H4 (cell line): ENCODE results near the gene ETV5. TPM values are rescaled to one million over a fixed set of nuclear protein-coding genes. Genes with fewer than 3 reads are reported as not detected.
"Not testable (repeated sequence)": the region's sequence is repeated elsewhere in the genome, so short reads cannot be mapped to it uniquely, and the experiment has no call there.

Source experiments
- DNase-seq: peaks from one replicate; pipeline ENCODE4 v3.0.0-alpha.2; 2015; ENCODE audit warnings: low spot score
- total RNA-seq: library from RNA; depleted of rRNA; stranded (reverse); fragments of >200 nt; shearing (Covaris generic); gene quantifications from 2 replicates; pipeline ENCODE4 v1.2.3, GENCODE V29; 2014; rRNA removed

The ETV5 gene
- total RNA-seq, 1 experiment from 2014 or later = 73.9 TPM

DNA sequence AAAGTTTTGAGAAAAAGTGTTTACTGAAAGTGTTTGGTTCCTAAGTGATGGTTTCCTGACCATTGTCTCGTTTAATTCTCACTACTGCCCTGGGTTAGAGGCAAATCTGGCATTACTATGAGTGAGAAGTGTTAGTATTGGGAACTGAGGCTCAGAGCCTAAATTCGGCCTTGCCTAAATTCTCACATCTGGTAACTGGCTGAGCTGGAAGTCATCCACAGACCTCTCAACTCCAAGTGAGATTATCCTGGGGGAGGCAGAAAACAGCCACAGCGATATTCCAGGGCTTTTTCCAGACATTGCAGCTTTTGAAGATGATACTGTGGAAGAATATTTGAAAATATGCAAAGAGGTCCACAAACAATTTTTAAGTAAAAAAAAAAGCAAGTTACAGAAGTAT, 86.0 kb downstream of the ETV5 start:
- DNase-seq = no peak

GRCh38 chr3:186021673-186022362, 87.1 kb downstream of the ETV5 start:
- peak; percentile 87 for DNase-seq

DNA sequence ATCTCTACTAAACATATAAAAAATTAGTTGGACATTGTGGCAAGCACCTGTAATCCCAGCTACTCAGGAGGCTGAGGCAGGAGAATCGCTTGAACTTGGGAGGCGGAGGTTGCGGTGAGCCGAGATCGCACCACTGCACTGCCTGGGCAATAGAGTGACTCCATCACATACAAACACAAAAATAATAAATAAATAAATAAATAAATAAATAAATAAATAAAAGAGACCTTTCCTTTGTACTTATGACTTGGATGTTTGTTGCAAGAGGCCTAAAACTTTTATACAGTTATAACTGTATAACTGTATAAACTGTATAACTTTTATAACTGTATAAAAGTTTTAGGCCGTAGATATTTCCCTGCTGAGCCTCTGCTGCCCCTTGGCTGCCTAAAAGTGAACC, 87.6 kb downstream of the ETV5 start:
- not testable (repeated sequence) for DNase-seq

DNA sequence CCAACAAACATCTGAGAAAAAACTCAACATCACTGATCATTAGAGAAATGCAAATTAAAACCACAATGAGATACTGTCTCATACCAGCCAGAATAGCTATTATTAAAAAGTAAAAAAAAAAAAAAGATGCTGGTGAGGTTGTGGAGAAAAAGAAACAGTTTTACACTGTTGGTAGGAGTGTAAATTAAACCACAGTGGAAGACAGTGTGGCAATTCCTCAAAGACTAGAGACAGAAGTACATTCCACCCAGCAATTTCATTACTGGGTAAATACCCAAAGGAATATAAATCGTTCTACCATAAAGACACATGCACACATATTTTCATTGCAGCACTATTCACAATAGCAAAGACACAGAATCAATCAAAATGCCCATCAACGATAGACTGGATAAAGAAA, 89.6 kb downstream of the ETV5 start:
- DNase-seq = not testable (repeated sequence)

DNA sequence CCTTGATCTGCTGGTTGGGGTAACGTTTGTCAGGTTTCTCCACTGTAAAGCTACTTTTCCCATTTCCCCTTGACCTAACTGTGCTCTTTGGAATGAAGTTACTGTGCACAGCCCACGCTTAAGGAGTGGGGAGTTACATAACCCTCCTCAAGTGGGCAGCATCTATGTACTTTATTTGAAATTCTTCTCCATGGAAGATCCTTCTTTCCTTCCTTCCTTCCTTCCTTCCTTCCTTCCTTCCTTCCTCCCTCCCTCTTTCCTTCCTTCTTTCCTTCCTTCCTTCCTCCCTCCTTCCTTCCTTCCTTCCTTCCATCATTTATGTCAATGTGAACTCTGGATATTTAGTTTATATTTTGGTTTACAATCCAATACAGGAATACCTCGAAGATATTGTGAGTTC, 94.0 kb downstream of the ETV5 start:
- no peak for DNase-seq

GRCh38 chr3:186013312-186013711, 95.6 kb downstream of the ETV5 start:
- DNase-seq = no peak

- DNase-seq = no peak
Observed at GRCh38 chr3:186012137-186012536, 96.8 kb downstream of the ETV5 start.

- no peak for DNase-seq
Observed at GRCh38 chr3:186004671-186005070, 104.2 kb downstream of the ETV5 start.

GRCh38 chr3:186004209-186004608, 104.7 kb downstream of the ETV5 start:
- DNase-seq = no peak

DNA sequence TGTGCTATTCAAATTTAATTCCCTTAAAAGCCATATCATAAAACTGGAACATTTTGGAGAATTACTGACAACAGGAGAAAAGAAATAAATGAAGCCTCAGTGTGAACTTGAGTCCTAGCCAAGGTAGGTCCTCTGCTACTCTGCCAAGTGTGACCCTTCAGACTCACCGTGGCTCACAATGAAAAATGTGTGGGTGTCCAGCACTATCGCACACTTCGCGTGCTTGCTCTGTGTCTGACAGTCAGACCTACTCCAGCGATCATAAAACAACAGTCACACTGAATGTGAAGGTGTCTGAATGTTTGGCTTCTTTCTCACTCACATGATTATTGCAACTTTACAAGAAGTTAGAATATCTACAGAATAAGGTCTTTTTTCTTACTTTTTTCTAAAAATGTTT, 105.3 kb downstream of the ETV5 start:
- no peak for DNase-seq

GRCh38 chr3:186002884-186003472, 105.9 kb downstream of the ETV5 start:
- peak; percentile 58 for DNase-seq

GRCh38 chr3:186001842-186002241, 107.0 kb downstream of the ETV5 start:
- DNase-seq = no peak

GRCh38 chr3:185999221-185999620, 109.7 kb downstream of the ETV5 start:
- DNase-seq = no peak

GRCh38 chr3:185998136-185998535, 110.8 kb downstream of the ETV5 start:
- DNase-seq = no peak

DNA sequence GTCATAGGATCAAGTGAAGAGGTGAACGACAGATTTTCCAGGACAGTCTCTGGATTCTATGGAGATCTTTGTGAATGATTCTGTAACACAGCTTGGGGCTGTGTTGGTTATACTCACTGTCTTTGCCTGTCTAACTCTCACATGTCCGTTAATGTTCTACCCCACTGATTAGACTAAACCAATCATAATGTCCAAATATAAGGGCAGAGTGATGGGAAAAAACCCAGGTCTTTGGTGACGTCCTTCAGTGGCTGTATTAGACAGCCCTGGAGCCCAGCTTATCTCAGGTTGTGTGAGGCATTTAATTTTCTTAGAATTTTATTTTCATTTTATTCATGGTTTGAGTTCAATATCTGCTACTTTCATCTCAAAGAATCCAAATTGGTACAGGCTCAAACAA, 111.8 kb downstream of the ETV5 start:
- no peak for DNase-seq

Other genes with a start within 250 kb of the ETV5 start
- 336 and 367 TPM in 2 replicates for gene TRA2B, start 171.1 kb downstream of the ETV5 start, total RNA-seq